SHP77 treated with DMSO at 0.1 percent for 48 hours (cell line): ENCODE results near the gene SLCO2B1.

Experiments
- DNase-seq: peaks from one replicate; lab custom pipeline; 2025; lab: John Stamatoyannopoulos, UW

The SLCO2B1 gene

GRCh38 chr11:75161506-75162095 lies 10.7 kb downstream of the SLCO2B1 start:
- DNase-seq: no peak

- no peak for DNase-seq
Observed at GRCh38 chr11:75162954-75163353, 12.0 kb downstream of the SLCO2B1 start.

DNA sequence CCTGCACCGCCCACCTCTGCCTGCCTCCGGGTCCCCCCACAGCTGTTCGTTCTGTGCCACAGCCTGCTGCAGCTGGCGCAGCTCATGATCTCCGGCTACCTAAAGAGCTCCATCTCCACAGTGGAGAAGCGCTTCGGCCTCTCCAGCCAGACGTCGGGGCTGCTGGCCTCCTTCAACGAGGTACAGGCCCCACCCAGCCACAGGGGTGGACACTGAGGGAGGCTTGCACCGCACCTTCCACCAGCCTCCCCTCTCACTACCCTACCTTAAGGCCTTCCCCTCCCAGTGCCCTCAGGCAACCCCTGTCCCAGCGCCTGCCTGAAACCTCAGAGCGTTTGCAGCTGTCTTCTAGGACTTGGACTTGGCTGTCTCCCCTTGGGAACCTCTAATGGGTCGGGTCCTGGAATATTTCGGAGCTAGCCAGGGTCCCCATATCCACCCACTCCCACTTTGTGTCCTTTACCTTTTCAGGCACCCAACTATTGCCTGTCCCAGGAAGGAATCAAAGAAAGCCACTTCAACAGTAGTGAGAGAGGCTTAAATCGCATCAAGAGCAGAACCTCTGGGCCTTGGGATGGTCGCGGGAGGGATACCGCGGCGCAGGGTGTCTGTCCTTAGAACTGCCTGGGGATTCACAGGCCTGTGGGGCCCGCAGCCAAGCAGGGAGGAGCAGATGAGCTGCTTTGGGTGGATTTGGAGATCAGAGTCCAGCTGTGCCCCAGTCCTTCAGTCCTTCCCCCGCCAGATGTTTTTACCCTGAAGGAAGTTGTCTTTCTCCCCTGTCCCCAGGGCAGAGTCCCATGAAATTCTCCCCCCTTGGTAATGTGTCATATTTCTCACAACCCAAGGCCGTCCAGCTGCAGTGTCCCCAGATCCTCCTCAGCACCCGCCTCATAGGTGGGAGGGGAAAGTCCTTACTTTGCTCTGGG lies 13.3 kb downstream of the SLCO2B1 start:
- no peak for DNase-seq

- no peak for DNase-seq
Observed at GRCh38 chr11:75165721-75166120, 14.8 kb downstream of the SLCO2B1 start.

DNA sequence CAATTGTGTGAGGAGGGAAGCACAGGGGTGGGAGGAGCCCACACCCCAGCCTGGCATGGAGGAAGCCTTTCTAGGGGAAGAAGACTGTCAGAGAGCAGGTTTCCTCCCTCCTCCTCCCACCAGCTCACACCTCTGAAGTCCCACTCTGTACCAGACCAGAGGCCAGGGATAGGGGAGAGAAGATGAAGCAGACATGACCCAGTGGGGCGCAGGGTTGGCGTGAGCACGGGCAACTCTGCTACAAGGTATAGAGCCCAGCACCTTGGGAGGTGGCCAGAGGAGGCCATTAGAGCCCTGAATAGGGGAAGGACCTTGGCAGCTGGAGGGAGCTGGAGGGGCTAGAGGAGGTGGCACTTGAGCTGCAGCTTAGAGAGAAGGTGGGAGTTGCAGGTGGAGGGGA lies 15.9 kb downstream of the SLCO2B1 start:
- DNase-seq: no peak

GRCh38 chr11:75167617-75168016 lies 16.7 kb downstream of the SLCO2B1 start:
- no peak for DNase-seq

DNA sequence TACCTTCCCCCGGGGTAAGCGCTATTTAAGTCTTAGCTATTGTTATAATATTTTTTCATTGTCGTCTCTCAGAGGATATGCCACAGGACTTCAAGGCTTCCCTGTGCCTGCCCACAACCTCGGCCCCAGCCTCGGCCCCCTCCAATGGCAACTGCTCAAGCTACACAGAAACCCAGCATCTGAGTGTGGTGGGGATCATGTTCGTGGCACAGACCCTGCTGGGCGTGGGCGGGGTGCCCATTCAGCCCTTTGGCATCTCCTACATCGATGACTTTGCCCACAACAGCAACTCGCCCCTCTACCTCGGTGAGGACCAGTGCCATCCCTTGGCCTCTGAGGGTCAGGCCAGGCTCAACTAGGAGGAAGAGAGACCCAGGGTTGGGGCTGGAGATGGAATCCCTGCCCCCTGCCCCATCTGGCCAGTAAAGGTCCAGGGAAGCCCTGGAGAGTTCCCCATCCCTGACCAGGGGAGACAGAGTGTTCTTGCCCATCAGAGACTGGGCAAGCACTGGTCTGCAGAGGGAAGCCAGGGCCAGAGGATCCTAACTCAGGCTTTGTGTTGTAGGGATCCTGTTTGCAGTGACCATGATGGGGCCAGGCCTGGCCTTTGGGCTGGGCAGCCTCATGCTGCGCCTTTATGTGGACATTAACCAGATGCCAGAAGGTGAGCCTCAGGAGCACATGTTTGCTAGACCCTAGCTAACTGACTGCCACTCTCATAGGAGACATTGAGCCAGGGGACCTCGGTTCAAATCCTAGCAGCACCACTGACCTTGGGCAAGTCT lies 18.4 kb downstream of the SLCO2B1 start:
- DNase-seq: no peak

DNA sequence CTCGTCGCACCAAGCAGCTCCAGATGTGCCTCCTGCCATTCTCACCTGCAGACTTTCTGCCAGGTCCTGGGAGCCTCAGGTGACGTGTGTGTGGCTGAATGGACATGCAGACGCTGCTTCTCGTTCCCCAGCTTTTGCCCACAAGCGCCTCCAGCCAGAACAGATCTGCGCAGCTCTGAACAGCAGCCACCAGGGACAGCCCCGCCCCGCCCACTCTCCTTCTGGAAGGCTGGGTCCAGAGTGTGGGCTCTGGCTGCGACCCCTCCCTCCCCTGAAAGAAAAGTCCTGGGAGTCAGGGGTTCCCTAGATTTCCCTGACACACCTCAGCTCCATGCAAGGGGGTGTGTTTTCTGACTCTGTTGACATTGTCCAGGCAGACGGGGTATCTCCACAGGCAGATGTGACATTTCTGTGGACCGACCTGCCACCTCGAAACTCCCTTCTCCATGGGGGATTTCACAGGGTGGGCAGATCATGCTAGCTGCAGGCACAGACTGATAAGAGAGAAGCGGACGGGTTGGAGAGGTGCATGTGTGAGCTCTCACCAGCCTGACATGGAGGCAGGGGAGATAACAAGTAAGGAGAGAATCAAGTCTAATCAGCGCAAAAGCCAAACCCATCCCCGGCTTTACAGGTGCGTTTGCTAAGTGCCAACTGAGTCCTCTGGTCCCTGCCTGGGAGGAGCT lies 19.8 kb downstream of the SLCO2B1 start:
- DNase-seq: no peak

DNA sequence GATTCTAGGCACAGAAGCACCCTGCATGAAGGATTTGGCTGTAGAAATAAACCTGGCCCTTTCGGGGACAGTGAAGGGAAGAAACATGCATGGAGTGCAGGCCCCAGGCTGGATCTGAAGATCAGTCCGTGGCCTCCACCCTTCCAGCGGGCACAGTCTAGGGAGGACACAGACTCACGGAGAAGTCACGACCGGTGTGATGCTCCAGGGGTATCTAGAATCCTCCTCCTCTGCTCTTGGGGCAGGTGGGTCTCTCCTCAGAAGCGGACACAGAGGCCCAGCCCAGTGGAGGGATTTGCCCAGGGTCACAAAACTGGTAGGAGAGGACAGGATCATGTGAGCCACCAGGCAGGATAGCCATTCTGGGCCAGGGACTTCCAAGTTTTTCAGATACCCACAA lies 22.4 kb downstream of the SLCO2B1 start:
- no peak for DNase-seq

DNA sequence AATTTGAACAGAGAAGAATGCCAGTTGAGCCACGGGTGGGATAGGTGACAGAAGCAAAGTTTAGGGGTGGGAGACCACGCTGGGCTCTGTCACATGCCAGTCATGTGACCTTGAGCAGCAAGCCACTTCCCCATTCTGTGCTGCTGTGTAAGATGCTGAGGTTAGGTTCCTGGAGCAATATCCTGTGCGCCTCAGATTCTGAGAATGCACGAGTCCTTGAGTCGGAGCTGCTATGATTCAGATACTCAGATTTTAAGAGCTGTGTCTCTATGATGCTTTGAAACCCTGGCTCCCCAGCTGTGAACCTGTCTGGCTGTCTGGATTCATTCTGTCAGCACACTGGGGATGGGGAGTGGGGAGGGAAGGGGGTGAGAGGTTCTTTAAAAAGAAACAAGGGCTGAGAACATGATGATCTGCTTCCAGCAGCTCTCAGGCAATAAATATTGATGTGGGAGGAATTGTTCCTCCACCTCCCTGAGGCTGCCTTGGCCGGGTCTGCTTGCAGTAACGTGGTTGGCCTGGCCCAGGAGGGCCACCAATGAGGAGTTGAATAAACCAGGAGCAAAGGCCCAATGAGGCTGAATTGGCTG lies 24.0 kb downstream of the SLCO2B1 start:
- no peak for DNase-seq

- DNase-seq: no peak
Observed at GRCh38 chr11:75182664-75183063, 31.8 kb downstream of the SLCO2B1 start.

GRCh38 chr11:75184051-75184450 lies 33.1 kb downstream of the SLCO2B1 start:
- DNase-seq: no peak

DNA sequence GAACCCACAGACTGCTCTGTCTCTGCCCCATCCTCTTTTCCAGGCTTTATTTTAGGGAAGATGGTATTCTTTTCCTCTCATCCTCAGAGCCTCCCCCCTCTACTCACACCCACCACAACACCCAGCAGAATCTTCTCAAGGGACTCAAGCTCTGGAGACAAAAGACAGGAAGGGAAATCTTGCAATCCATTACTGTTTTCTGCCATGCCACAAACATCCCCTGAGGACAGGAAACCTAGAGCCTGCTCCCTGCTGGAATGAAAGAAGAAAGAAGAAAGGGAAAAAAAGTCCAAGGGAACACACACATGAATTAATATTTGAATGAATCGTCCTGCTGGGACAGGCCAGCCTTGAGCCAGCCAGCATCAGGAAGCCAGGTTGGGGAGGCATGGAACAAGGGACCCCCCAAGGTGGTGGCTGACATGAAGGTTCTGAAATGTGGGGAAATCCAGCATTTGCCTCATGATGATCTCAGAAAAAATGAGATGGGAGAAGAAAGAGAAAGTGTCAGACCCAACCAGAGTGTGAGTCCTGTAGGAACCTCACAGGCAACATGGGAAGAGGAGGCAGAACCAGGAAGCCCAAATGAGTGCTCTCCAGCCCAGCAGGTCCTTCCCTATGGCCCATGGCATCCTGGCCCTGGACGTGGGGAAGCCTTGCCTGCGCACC lies 34.0 kb downstream of the SLCO2B1 start:
- no peak for DNase-seq

GRCh38 chr11:75185866-75186265 lies 35.0 kb downstream of the SLCO2B1 start:
- no peak for DNase-seq

DNA sequence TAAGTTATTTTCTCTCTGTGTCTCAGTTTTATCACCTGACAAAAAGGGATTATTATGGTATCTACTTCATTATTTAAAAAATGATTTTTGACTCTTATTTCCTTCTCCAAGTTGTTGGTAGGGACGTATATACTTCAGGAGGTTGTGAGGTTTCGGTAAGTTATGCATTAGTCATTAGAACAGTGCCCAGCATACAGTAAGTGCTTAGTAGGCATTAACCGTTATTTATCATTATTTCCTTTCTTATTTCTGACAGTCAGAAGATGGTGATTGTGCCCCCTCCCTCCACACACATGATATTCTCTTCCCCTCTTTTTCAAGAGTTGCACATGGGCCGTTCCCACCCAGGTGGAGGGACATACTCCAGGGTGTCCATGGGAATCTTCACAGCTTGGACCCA lies 36.1 kb downstream of the SLCO2B1 start:
- DNase-seq: no peak

DNA sequence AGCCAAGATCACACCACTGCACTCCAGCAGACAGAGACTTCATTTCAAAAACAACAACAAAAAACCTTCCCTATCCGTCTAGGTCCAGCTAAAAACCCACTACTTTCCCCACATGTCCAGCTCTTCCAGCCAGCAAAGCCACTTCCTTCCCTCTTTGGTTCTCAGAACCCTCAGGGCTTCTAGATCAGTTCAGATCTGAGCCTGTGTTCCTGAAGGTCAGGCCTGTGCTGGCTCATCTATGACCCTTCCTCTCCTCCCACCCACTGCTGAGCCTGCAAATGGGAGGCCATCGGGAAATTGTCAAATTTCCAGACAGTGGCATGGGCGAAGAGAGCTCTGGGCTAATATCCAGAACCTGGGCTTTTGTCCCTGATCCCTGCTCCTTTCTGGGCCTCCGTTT lies 37.8 kb downstream of the SLCO2B1 start:
- no peak for DNase-seq

DNA sequence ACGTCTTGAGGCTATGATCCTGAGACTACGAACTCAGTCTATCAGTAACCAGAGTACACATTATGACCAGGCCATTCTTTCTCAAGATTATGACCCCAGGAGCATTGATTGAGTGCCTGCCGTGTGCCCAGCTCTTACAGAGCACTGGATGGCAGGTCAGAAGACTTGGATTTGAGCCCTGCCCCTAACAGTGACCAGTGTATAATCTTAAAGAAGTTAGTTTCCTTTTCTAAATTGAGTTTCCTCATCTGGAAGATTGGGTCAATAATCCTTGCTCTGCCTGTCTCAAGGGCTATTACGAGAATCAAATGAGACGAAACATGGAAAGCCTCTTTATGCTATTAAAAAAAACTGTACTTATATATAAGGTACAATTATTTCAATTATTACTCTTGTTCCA lies 38.2 kb downstream of the SLCO2B1 start:
- DNase-seq: no peak

- no peak for DNase-seq
Observed at GRCh38 chr11:75189911-75190310, 39.0 kb downstream of the SLCO2B1 start.

DNA sequence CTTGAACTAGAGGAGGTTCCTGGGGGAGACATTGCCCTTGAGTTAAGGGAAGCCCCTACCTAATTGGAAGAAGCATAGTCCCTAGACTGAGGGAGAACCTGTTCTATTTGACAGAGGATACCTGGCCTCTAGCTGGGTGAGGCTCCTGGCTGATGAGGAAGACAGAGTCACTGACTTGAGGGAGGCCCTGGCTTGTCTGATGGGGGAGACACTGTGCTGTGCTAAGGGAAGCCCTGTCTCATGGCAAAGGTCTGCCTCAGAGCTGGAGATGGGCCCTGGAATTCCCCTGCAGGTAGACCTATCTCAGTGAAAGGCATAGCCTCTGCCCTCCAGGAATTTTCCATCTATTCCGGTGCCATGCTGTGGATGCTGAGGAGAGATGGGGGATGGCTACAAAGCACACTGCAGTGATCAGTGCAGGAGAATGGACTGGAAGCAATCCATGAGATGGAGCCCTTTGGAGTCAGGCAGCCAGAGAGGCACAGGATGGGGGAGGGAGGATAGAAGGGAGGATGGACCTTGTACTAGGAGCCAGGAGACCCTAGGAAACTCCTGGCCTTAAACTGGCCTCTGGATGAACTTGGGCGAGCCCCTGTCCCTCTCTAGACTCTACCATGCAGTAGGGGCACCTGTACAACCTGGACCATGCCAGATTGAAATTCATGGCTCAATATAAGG lies 39.9 kb downstream of the SLCO2B1 start:
- no peak for DNase-seq

- no peak for DNase-seq
Observed at GRCh38 chr11:75191330-75191717, 40.4 kb downstream of the SLCO2B1 start.

- no peak for DNase-seq
Observed at GRCh38 chr11:75193271-75193670, 42.4 kb downstream of the SLCO2B1 start.
